C4-2B (cell line): ENCODE results near the gene LAMA2.

Experiments used
- ZFX ChIP-seq: fragments of 450-650 bp; IDR thresholded peaks from 2 replicates; pipeline ENCODE4 v1.6.1; 2017
- TF ChIP-seq, protein P1 (sequence below): fragments of 450-650 bp; conservative IDR thresholded peaks from 2 replicates; pipeline ENCODE4 v1.5.1; 2017; ENCODE audit warnings: mild to moderate bottlenecking

DNA sequence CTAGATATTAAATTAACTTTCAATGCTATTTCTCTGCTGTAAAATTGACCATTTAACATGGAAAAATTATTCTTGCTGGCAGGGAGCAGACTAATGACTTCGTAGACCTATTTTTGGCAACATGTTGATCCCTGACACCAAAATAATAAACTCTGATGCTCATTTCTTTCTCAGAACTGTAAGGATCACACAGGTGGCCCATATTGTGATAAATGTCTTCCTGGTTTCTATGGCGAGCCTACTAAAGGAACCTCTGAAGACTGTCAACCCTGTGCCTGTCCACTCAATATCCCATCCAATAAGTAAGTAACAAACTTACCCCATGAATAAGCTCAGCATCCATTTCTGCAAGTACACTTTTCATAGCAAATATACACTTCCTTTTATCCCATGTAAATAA, 387.5 kb downstream of the LAMA2 start:
- TF ChIP-seq, protein P1, sequence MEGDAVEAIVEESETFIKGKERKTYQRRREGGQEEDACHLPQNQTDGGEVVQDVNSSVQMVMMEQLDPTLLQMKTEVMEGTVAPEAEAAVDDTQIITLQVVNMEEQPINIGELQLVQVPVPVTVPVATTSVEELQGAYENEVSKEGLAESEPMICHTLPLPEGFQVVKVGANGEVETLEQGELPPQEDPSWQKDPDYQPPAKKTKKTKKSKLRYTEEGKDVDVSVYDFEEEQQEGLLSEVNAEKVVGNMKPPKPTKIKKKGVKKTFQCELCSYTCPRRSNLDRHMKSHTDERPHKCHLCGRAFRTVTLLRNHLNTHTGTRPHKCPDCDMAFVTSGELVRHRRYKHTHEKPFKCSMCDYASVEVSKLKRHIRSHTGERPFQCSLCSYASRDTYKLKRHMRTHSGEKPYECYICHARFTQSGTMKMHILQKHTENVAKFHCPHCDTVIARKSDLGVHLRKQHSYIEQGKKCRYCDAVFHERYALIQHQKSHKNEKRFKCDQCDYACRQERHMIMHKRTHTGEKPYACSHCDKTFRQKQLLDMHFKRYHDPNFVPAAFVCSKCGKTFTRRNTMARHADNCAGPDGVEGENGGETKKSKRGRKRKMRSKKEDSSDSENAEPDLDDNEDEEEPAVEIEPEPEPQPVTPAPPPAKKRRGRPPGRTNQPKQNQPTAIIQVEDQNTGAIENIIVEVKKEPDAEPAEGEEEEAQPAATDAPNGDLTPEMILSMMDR: no peak
- TF ChIP-seq ZFX: no peak
